Activated naive CD8-positive, alpha-beta T cell treated with anti-CD3 and anti-CD28 coated beads for 36 hours (primary cell): ENCODE results near the gene ZNF823. TPM values are rescaled to one million over a fixed set of nuclear protein-coding genes. Genes with fewer than 3 reads are reported as not detected.

Experiments used
- DNase-seq: peaks from one replicate; pipeline ENCODE4 v3.0.0; 2021
- H3K27ac Mint-ChIP-seq: one replicate; pipeline ENCODE4 v1.8.0; 2022; ENCODE audit warnings: mild to moderate bottlenecking, moderate library complexity, mixed read lengths
- H3K27me3 Mint-ChIP-seq: one replicate; pipeline ENCODE4 v1.8.0; 2022; ENCODE audit warnings: mild to moderate bottlenecking, mixed read lengths
- H3K36me3 Mint-ChIP-seq: one replicate; pipeline ENCODE4 v1.8.0; 2021; ENCODE audit warnings: mild to moderate bottlenecking, mixed read lengths
- H3K4me1 Mint-ChIP-seq: one replicate; pipeline ENCODE4 v1.8.0; 2021; ENCODE audit warnings: mixed read lengths
- H3K4me3 Mint-ChIP-seq: one replicate; pipeline ENCODE4 v1.8.0; 2022; ENCODE audit warnings: mild to moderate bottlenecking, moderate library complexity, mixed read lengths
- H3K9me3 Mint-ChIP-seq: one replicate; pipeline ENCODE4 v1.8.0; 2022; ENCODE audit warnings: mixed read lengths
- total RNA-seq, 2 experiments: library from RNA; stranded (reverse); gene quantifications; one replicate each; pipeline ENCODE4 v1.2.3, GENCODE V29; 2021

Gene ZNF823
- total RNA-seq, 2 experiments from 2014 or later, result 2.2 to 3.6 TPM

DNA sequence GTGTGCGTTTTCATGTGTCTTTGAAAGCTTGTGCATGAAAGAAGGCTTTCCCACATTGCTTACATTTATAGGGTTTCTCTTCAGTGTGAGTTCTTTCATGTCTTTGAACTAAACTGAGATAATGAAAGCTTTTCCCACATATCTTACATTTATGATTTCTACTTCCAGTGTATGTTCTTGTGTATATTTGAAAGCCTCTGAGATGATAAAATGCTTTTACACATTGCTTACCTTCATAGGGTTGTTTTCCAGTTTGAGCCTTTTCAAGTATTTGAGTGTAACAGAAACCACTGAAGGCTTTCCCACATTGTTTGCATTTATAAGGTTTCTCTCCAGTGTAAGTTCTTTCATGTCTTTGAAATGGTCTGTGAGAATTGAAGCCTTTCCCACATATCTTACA, 18.2 kb upstream of the ZNF823 start:
- H3K27me3 Mint-ChIP-seq, result peaks cover 9% of the 10 kb centered on the region

DNA sequence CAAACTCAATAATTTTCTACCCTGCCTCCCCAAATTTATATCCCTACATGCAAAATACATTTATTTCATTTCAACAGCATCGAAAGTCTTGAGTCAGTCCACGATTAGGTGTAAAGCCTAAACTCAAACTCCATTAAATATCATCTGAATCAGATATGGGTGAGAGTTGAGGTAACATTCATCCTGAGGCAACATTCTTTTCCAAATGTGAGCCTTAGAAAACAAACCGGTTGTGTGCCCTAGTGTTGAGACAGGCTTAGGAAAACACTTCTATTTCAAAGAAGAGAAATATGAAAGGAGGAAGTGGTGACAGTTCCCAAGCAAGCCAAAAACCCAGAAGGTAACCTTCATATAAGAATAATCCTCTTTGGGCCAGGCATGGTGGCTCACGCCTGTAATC, 15.9 kb upstream of the ZNF823 start:
- H3K4me1 Mint-ChIP-seq, result no peaks in the 10 kb centered on the region
- peaks cover 47% of the 10 kb centered on the region for H3K9me3 Mint-ChIP-seq
- no peak overlapping the region for H3K27ac Mint-ChIP-seq
- peaks cover 9% of the 10 kb centered on the region for H3K27me3 Mint-ChIP-seq
- H3K4me3 Mint-ChIP-seq, result no peak overlapping the region
- no peak for DNase-seq
- peaks cover 5% of the 10 kb centered on the region for H3K36me3 Mint-ChIP-seq

More for the DNA sequence above, 18.2 kb upstream of the ZNF823 start:
- DNase-seq, result no peak
- Mint-ChIP-seq H3K27ac (no peak overlapping the region), H3K9me3 (peaks cover 30% of the 10 kb centered on the region), H3K36me3 (peaks cover 5% of the 10 kb centered on the region), H3K4me3 (no peak overlapping the region), H3K4me1 (no peaks in the 10 kb centered on the region)

DNA sequence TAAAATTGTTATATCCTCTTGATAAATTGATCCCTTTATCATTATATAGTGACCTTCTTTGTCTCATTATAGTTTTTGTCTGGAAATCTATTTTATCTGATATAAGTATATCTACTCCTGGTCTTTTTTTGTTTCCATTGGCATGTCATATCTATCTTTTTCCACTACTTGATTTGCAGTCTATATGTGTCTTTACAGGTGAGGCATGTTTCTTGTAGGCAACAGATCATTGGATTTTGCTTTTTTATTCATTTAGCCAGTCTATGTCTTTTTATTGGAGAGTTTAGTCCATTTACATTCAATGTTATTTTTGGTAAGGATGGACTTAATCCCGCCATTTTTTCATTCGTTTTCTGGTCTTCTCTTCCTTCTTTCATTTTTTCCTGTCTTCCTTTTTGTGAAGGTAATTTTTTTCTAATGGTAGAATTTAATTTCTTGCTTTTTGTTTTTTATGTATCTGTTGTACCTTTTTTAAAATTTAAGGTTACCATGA, 13.5 kb upstream of the ZNF823 start:
- Mint-ChIP-seq H3K27ac (no peak overlapping the region), H3K9me3 (peaks cover 58% of the 10 kb centered on the region), H3K27me3 (peaks cover 9% of the 10 kb centered on the region), H3K4me1 (no peaks in the 10 kb centered on the region), H3K4me3 (no peak overlapping the region), H3K36me3 (peaks cover 6% of the 10 kb centered on the region)
- no peak for DNase-seq

DNA sequence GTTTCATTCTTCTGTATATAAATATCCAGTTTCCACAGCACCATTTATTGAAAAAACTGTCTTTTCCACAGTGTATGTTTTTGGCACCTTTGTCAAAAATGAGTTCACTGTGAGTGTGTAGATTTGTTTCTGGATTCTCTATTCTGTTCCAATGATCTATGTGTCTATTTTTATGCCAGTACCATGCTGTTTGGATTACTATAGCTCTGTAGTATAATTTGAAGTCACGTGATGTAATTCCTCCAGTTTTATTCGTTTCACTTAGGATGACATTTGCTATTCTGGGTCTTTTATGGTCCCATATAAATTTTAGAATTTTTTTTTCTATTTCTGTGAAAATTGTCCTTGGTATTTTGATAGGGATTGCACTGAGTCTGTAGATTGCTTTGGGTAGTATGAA, 11.0 kb upstream of the ZNF823 start:
- peaks cover 44% of the 10 kb centered on the region for H3K9me3 Mint-ChIP-seq
- no peak for DNase-seq
- H3K4me1 Mint-ChIP-seq, result no peaks in the 10 kb centered on the region
- peaks cover 9% of the 10 kb centered on the region for H3K27me3 Mint-ChIP-seq
- H3K36me3 Mint-ChIP-seq, result peaks cover 11% of the 10 kb centered on the region
- H3K4me3 Mint-ChIP-seq, result no peak overlapping the region
- no peak overlapping the region for H3K27ac Mint-ChIP-seq

DNA sequence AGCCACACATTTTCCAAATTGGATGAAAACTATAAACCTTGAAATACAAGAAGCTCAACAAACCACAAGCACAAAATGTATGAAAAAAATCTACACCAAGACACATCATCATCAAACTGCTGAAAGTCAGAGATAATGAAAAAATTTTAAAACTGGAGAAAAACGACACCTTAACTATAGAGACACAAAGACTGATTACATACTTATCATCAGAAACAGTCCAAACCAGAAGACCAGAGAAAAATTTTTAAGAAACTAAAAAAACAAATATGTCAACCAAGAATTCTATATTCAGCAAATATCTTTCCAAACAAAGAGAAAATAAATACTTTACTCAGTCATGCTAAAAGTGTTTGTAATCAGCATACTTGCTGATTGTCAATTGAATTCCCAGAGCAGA, 8.5 kb upstream of the ZNF823 start:
- Mint-ChIP-seq H3K9me3 (peaks cover 37% of the 10 kb centered on the region), H3K27me3 (no peaks in the 10 kb centered on the region), H3K27ac (no peak overlapping the region), H3K4me1 (no peaks in the 10 kb centered on the region), H3K36me3 (peaks cover 8% of the 10 kb centered on the region), H3K4me3 (no peak overlapping the region)
- DNase-seq, result no peak

DNA sequence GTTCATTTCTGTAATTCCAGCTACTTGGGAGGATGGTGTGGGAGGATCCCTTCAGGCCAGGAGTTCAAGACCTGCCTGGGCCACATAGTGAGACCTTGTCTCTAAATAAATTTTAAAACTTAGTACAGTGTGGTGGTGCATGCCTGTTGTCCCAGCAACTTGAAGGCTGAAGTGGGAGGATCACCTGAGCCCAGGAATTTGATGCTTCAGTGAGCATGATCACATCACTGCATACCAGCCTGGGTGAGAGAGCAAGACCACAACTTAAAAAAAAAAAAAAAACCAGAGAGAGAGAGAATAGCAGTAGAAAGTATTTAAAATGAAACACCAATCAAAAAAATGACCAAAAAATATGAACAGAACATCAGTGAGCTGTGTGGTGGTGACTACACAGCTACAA, 7.1 kb upstream of the ZNF823 start:
- no peaks in the 10 kb centered on the region for H3K27me3 Mint-ChIP-seq
- DNase-seq, result no peak
- H3K4me3 Mint-ChIP-seq, result no peak overlapping the region
- H3K27ac Mint-ChIP-seq, result no peak overlapping the region
- H3K9me3 Mint-ChIP-seq, result peaks cover 24% of the 10 kb centered on the region
- H3K36me3 Mint-ChIP-seq, result peaks cover 6% of the 10 kb centered on the region
- no peaks in the 10 kb centered on the region for H3K4me1 Mint-ChIP-seq

DNA sequence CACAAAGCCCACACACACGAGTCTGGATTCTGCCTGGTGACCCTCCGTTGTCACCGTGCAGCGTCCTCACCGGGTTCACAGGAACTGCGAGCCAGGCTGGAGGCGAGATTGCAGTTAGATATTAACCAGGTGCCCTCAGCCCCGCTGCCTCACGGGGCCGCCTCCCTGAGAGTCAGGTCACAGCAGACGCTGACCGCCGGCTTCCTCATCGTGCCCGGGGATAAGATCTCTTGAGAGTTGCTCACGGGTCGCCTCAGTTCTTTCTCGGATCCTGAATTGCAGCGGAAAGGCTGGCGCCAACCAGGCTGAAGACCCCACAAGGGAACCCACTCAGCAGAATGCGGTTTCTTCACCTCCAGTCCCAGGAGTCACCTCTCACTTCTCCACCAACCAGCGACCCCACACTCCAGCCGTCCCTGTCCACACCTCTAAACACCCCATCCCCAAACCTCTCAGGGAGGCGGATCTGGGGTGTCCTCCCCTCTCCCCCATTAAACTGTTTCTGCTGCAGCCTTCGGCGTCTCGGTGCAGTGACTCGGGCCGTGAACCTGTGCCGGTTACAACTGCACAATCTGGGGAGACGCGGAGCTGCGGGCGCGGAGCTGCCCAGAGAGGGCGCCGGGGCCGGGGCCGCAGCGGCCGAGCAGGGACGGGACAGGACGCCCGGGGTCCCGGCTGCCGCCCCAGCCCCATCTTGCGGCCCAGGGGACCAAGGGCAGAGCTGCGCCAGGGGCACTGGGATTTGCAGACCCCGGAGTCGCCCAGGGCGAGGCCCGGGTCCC, 591 bp downstream of the ZNF823 start:
- Mint-ChIP-seq H3K4me3 (peak overlapping the region; percentile 99), H3K4me1 (peaks cover 22% of the 10 kb centered on the region), H3K9me3 (no peaks in the 10 kb centered on the region), H3K36me3 (no peaks in the 10 kb centered on the region), H3K27ac (peak overlapping the region; percentile 63), H3K27me3 (no peaks in the 10 kb centered on the region)
- DNase-seq, result peak; percentile 47

DNA sequence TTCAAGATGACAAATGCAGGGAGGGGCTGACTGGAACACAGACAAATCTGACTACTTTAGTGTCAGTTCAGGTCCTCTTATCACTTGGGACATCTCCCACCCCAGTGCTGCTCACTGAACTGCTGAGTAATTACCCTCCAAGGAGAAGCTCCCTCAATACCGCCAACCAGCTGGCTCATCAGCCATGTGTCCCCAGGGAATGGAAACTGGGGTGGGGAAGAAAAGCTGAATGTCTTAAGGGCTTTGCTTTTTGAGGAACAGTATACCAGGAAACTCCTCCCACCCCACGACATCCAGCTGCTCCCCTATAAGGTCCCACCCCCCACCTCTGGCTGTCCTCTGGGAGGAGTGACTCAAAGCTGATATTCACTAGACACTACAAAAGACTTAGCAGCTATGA, 2.0 kb downstream of the ZNF823 start:
- Mint-ChIP-seq H3K4me3 (peak overlapping the region; percentile 99), H3K9me3 (no peaks in the 10 kb centered on the region), H3K4me1 (peaks cover 24% of the 10 kb centered on the region), H3K27me3 (no peaks in the 10 kb centered on the region), H3K27ac (no peak overlapping the region), H3K36me3 (peaks cover 2% of the 10 kb centered on the region)
- DNase-seq, result peak; percentile 12

DNA sequence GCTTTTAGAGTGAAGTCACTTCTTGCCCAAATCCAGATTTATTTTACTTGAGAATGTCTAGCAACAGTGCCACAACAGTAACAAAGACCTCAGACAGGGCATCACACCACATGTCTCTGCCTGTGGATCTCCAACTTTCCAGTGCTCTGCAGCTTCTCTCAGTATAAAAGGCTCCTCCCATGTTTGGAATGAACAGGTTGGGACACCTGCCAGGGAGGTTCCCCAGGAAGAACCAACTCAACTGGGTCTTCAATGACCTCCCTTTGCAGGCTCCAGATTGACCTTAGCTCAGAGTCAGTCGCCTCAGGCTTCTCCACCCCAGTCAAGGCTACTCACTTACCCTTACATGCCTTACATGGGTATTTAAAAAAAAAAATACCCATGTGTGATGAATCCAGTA, 3.4 kb downstream of the ZNF823 start:
- H3K4me1 Mint-ChIP-seq, result peaks cover 24% of the 10 kb centered on the region

DNA sequence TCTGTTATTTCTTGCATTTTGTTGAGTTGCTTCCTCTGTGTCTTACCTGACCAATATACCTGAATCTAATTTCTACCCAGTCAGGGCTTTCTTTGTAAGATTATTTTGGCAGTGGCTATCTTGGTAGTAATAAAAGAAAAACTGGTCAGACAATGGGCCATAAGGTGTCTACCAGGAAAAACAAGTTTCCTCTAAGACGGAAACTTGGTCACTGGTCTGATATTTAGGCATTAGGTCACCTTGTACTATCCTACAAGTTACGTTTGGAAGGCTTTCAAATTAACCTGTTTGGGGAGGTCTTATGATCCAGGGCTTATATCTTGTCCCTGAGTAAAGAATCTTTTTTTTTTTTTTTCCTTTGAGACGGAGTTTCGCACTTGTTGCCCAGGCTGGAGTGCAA, 9.2 kb downstream of the ZNF823 start:
- Mint-ChIP-seq H3K27ac (no peak overlapping the region), H3K4me1 (peaks cover 1% of the 10 kb centered on the region), H3K27me3 (no peaks in the 10 kb centered on the region), H3K4me3 (no peak overlapping the region), H3K36me3 (peaks cover 46% of the 10 kb centered on the region), H3K9me3 (peaks cover 13% of the 10 kb centered on the region)
- DNase-seq, result no peak

More for the DNA sequence above, 3.4 kb downstream of the ZNF823 start:
- Mint-ChIP-seq H3K27ac (no peak overlapping the region), H3K9me3 (no peaks in the 10 kb centered on the region), H3K4me3 (no peak overlapping the region), H3K27me3 (no peaks in the 10 kb centered on the region), H3K36me3 (peaks cover 6% of the 10 kb centered on the region)
- DNase-seq, result no peak

DNA sequence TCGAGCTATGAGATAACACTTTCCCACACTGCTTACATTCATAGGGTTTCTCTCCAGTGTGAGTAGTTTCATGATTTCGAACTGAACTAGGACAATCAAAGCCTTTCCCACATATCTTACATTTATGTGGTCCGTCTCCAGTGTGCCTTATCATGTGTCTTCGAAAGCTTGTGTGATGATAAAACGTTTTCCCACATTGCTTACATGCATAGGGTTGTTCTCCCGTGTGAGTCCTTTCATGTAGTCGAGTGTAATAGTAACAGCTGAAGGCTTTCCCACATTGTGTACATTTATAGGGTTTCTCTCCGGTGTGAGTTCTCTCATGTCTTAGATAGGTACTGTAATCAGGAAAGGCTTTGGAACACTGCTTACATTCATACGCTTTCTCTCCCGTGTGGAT, 16.3 kb downstream of the ZNF823 start:
- Mint-ChIP-seq H3K27ac (no peak overlapping the region), H3K9me3 (peaks cover 51% of the 10 kb centered on the region), H3K27me3 (no peaks in the 10 kb centered on the region), H3K36me3 (peaks cover 69% of the 10 kb centered on the region), H3K4me3 (no peak overlapping the region), H3K4me1 (no peaks in the 10 kb centered on the region)
- DNase-seq, result no peak

DNA sequence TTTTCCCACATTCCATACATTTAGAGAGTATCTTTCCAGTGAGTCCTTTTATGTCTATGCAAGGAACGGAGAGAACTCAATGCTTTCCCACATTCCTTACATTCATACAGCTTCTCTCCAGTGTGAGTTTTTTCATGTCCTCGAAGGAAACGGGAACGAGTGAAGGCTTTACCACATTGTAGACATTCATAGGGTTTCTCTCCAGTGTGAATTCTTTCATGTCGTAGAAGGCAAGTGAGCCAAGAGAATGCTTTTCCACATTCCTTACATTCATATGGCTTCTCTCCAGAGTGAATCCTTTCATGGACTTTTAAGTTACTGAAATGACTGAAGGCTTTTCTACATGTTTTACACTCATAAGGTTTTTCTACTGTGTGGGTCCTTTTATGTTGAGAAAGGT, 17.1 kb downstream of the ZNF823 start:
- Mint-ChIP-seq H3K4me1 (no peaks in the 10 kb centered on the region), H3K9me3 (peaks cover 50% of the 10 kb centered on the region), H3K27me3 (no peaks in the 10 kb centered on the region), H3K4me3 (no peak overlapping the region), H3K36me3 (peaks cover 64% of the 10 kb centered on the region), H3K27ac (no peak overlapping the region)
- no peak for DNase-seq

DNA sequence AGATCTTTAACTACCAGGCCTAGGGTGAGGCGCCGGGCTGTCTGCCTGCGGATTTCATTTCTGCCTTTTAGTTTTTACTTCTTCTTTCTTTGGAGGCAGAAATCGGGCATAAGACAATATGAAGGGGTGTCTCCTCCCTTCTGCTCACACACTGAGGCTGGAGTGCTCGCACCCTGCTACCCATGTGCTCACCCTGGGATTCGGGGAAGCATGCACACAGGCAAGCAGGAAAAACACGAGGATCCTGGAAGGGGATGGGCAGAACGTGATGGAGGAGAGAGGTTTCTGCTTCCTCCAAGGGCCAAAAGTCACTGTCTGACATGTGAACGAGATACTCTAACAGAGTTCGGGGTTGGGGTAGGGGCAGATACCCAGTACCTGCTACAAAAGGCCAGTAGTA, 28.4 kb downstream of the ZNF823 start:
- DNase-seq, result no peak
- Mint-ChIP-seq H3K4me3 (no peak overlapping the region), H3K36me3 (no peaks in the 10 kb centered on the region), H3K27ac (no peak overlapping the region), H3K9me3 (no peaks in the 10 kb centered on the region), H3K27me3 (no peaks in the 10 kb centered on the region), H3K4me1 (no peaks in the 10 kb centered on the region)

DNA sequence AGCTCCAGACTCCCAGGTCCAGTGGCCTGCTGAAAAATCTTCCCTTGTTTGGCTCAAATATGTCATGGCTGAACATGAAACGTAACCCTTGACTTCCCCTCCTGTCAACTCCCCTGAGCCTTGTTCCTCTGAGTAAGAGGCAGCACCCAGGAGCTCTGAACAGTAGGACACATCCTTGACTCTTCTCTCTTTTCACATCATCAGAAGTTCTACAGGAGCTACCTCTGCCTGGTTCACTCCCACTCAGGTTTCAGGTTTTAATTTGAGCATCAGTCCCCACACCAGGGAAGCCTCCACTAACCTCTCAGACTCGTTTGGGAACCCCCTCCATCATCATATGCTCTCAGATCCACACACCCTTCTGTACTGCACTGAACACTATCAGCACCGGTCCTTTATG, 30.3 kb downstream of the ZNF823 start:
- no peaks in the 10 kb centered on the region for H3K27me3 Mint-ChIP-seq
- no peaks in the 10 kb centered on the region for H3K4me1 Mint-ChIP-seq
- H3K36me3 Mint-ChIP-seq, result no peaks in the 10 kb centered on the region
- no peaks in the 10 kb centered on the region for H3K9me3 Mint-ChIP-seq
- H3K4me3 Mint-ChIP-seq, result no peak overlapping the region
- no peak overlapping the region for H3K27ac Mint-ChIP-seq
- DNase-seq, result no peak

DNA sequence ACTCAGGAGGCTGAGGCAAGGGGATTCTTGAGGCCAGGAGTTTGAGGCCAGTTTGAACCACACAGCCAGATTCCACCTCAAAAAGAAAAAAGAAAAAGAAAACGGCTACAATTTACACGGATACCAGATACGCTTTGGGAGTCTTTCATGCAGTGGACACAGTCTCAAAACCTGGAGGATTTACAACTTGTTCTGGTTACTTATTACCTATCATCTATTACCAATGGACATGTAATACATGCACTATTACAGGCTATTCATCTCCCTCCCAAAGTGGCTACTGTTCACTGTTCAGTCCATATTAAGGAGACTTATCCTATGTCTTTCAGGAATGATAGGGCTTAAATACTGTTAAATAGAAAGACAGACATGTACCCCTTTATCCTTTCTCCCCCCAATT, 33.3 kb downstream of the ZNF823 start:
- Mint-ChIP-seq H3K4me1 (no peaks in the 10 kb centered on the region), H3K36me3 (no peaks in the 10 kb centered on the region), H3K27ac (no peak overlapping the region), H3K9me3 (no peaks in the 10 kb centered on the region), H3K4me3 (no peak overlapping the region), H3K27me3 (no peaks in the 10 kb centered on the region)
- no peak for DNase-seq

DNA sequence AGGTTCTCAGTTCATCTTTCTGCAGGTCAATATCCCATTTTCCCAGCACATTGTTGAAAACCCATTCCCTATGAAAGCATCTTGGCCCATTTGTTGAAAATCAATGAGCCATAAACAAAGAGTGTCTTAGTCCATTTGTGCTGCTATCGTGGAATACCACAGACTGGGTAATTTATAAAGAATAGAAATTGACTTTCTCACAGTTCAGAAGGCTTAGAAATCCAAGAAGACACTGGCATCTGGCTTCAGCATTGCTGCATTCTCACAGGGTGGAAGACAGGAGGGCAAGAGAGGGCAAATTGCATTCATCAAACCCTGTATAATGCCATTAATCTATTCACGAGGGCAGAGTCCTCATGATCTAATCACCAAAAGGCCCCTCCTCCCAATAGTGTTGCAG, 34.1 kb downstream of the ZNF823 start:
- Mint-ChIP-seq H3K27me3 (peaks cover 3% of the 10 kb centered on the region), H3K36me3 (no peaks in the 10 kb centered on the region), H3K4me1 (no peaks in the 10 kb centered on the region), H3K4me3 (no peak overlapping the region), H3K27ac (no peak overlapping the region), H3K9me3 (no peaks in the 10 kb centered on the region)
- no peak for DNase-seq
